VCaP (cell line): Measurements from ENCODE around the gene GGPS1.
"Not testable (repeated sequence)": the region's sequence is repeated elsewhere in the genome, so short reads cannot be mapped to it uniquely, and the experiment has no call there.

Experiments
- H3K27ac ChIP-seq: fragments of 450-650 bp; 2 replicates; pipeline ENCODE4 v1.5.1; 2017
- TF ChIP-seq, protein P1 (sequence below): fragments of 450-650 bp; conservative IDR thresholded peaks from 2 replicates; pipeline ENCODE4 v1.5.1; 2017; ENCODE audit warnings: mild to moderate bottlenecking, moderate library complexity

Gene GGPS1

GRCh38 chr1:235342471-235342870, 14.1 kb downstream of the GGPS1 start:
- no peak overlapping the region for H3K27ac ChIP-seq
- TF ChIP-seq, protein P1, sequence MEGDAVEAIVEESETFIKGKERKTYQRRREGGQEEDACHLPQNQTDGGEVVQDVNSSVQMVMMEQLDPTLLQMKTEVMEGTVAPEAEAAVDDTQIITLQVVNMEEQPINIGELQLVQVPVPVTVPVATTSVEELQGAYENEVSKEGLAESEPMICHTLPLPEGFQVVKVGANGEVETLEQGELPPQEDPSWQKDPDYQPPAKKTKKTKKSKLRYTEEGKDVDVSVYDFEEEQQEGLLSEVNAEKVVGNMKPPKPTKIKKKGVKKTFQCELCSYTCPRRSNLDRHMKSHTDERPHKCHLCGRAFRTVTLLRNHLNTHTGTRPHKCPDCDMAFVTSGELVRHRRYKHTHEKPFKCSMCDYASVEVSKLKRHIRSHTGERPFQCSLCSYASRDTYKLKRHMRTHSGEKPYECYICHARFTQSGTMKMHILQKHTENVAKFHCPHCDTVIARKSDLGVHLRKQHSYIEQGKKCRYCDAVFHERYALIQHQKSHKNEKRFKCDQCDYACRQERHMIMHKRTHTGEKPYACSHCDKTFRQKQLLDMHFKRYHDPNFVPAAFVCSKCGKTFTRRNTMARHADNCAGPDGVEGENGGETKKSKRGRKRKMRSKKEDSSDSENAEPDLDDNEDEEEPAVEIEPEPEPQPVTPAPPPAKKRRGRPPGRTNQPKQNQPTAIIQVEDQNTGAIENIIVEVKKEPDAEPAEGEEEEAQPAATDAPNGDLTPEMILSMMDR, result no peak

DNA sequence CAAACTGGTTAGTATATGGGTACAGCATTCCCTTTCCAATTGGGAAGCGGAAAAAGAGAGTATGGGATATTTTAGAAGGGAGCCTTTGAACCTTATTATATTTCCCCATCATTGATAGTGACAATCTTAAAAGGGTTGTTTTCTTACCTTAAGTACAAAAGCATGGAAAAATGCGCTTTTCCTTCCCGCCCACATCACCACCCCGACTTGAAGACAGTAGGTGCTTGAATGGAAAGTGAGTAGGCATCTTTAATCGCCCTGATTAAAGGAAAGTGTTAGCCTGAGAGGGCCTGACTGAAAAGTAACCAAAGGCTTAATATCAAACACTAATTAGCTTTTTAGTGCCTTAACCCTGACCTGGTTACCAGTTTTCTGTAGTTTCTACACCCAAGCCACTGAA, 15.4 kb downstream of the GGPS1 start:
- no peak overlapping the region for H3K27ac ChIP-seq
- TF ChIP-seq, protein P1, result no peak

GRCh38 chr1:235351441-235351840, 23.1 kb downstream of the GGPS1 start:
- H3K27ac ChIP-seq, result no peak overlapping the region
- TF ChIP-seq, protein P1, result no peak

DNA sequence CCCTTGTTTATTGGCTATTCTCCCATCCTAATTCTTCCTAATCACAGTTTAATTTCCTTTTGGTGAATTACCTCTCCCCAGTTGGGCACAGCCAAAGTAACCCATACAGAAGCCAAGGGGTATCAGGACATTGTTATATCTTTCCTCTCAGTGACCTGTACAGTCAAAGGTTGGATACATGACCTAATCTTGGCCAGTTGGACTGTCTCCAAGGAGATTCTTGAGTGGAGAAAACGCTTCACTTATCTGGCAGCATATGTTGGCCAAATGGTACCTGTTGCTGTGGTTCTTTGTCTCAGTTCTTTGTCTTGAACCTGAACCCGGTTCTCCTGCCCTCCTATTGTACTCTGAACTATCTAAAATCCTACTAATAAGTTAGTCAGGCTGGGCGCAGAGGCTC, 23.5 kb downstream of the GGPS1 start:
- no peak overlapping the region for H3K27ac ChIP-seq
- TF ChIP-seq, protein P1, result no peak

- no peak overlapping the region for H3K27ac ChIP-seq
- TF ChIP-seq, protein P1, result no peak
Measured at GRCh38 chr1:235357485-235358373, 29.4 kb downstream of the GGPS1 start.

- no peak overlapping the region for H3K27ac ChIP-seq
- TF ChIP-seq, protein P1, result no peak
Measured at GRCh38 chr1:235358899-235359298, 30.5 kb downstream of the GGPS1 start.

DNA sequence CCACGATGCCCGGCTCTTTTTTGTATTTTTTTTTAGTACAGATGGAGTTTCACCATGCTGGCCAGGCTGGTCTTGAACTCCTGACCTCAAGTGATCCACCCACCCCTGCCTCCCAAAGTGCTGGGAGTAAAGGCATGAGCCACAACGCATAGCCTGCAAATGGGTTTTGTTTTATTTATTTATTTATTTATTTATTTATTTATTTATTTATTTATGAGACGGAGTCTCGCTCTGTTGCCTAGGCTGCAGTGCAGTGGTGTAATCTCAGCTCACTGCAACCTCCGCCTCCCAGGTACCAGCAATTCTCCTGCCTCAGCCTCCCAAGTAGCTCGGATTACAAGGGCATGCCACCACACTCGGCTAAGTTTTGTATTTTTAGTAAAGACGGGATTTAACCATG, 35.8 kb downstream of the GGPS1 start:
- H3K27ac ChIP-seq, result not testable (repeated sequence)

- peak overlapping the region; percentile 87 for H3K27ac ChIP-seq
- TF ChIP-seq, protein P1, result no peak
Measured at GRCh38 chr1:235366286-235366685, 37.9 kb downstream of the GGPS1 start.
